Stomach (tissue), 4 donors: Measurements from ENCODE around the gene ZNF516.

Source experiments
- EP300 ChIP-seq: sonication (generic); formaldehyde crosslinking; IDR thresholded peaks from one replicate; pipeline ENCODE4 v1.6.1; 2017; ENCODE audit warnings: antibody characterized with exemption
- POLR2AphosphoS5 ChIP-seq, 3 donors: sonication (generic); formaldehyde crosslinking; IDR thresholded peaks; one replicate each; pipeline ENCODE4 v1.6.1; 2016; ENCODE audit warnings: antibody characterized with exemption in 3 of 3

DNA sequence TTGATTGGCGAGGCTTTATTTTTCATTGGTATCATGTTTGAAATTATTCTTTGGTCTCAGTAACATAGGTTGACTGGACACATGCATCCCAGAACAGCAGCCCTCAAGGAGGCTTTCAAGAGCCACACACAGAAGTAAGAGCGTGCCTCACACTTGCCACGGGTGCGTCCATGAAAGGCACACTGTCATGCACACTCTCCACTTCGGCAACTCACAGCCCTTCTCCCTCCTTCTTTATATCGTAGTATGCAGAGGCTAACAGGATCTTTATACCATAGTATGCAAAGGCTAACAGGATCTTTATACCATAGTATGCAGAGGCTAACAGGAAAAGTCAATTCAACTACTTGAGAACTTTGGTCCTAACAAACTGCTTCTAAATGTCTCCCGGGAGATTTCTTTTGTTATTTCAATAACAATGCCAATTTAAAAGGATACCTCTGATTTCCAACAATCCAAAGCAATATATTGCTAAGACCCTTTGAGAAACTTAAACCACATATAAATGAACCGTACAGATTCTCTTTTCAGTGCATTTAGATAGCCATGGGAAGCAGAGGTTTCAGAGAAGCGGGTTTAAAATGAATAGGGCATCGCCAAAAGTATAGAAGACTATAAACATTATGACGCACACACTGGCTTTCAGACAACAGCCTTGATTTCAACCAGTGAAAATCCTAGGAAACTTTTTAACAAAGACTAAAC, 26.5 kb upstream of the ZNF516 start:
- TF ChIP-seq POLR2AphosphoS5 (IDR thresholded peaks at IDR 0.05) = no peak
- TF ChIP-seq EP300 = no peak
